ENCODE measurements around the gene EPS8L3.
A peak's percentile ranks its signal among the peaks of the same experiment; 100 is the strongest.

Gene EPS8L3

DNA sequence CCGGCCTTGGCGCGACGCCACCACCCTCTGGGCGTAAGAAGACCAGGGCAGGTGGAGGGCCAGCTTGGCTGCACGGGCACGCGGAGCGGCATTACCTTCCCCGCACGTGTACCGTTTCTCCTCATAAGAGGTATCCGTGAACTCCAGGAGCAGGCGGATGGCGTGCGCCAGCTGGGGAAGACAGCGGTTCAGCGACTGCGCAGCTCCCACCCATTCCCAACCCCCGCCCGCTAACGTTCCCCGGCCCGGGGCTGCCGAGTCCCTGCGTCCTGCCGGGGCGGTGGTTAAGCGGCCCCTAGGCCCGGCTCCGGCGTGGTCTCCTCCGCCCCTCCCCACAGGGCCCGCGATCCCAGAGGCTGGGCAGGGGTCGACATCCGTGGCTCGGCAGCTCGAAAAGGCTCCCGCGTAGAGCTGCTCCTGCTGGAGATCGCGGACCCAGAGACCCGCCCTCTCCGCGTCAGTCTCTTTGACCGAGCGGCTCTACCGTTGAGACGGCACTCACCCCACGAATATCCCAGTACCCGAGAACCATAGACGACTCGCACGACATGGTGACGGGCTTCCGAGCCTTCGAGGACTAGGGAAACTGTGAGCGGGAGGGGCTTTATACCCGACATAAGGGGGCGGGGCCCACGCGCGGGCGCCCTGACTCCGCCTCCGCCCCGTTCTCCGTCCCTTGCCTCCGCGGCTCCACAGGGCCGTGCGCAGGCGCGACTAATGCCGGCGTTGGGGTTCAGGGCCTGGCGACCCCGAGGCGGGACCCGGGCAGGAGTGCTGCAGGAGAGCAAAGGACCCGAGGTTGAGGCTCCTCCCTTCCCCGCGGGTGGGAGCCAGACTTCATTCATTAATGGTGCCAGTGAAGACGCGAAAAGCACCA is 23.7 kb downstream of the EPS8L3 start:
- peak; percentile 34 for DNase-seq (ENCODE audit: low read depth)
- H3K4me3 ChIP-seq (ENCODE audit: low read depth, low read length), result peak overlapping the region; percentile 32
- TF ChIP-seq, protein P1, sequence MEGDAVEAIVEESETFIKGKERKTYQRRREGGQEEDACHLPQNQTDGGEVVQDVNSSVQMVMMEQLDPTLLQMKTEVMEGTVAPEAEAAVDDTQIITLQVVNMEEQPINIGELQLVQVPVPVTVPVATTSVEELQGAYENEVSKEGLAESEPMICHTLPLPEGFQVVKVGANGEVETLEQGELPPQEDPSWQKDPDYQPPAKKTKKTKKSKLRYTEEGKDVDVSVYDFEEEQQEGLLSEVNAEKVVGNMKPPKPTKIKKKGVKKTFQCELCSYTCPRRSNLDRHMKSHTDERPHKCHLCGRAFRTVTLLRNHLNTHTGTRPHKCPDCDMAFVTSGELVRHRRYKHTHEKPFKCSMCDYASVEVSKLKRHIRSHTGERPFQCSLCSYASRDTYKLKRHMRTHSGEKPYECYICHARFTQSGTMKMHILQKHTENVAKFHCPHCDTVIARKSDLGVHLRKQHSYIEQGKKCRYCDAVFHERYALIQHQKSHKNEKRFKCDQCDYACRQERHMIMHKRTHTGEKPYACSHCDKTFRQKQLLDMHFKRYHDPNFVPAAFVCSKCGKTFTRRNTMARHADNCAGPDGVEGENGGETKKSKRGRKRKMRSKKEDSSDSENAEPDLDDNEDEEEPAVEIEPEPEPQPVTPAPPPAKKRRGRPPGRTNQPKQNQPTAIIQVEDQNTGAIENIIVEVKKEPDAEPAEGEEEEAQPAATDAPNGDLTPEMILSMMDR (IDR thresholded peaks at IDR 0.05; ENCODE audit: low read depth, low read length), result no peak
- no peak for TF ChIP-seq MAX (IDR thresholded peaks at IDR 0.05; ENCODE audit: low read depth, low read length)
- TF ChIP-seq POLR2A (IDR thresholded peaks at IDR 0.05; ENCODE audit: extremely low read depth, insufficient read length), result no peak
- no peak for TF ChIP-seq MYC (IDR thresholded peaks at IDR 0.05; ENCODE audit: low read depth, low read length)

- no peak overlapping the region for H3K4me3 ChIP-seq (ENCODE audit: low read depth, low read length)
- no peak for DNase-seq (ENCODE audit: low read depth)
- TF ChIP-seq POLR2A (IDR thresholded peaks at IDR 0.05; ENCODE audit: extremely low read depth, insufficient read length), result no peak
- no peak for TF ChIP-seq MYC (IDR thresholded peaks at IDR 0.05; ENCODE audit: low read depth, low read length)
- TF ChIP-seq, protein P1 (IDR thresholded peaks at IDR 0.05; ENCODE audit: low read depth, low read length), result no peak
- no peak for TF ChIP-seq MAX (IDR thresholded peaks at IDR 0.05; ENCODE audit: low read depth, low read length)
Measured at GRCh38 chr1:109733236-109733870, 30.4 kb downstream of the EPS8L3 start.

DNA sequence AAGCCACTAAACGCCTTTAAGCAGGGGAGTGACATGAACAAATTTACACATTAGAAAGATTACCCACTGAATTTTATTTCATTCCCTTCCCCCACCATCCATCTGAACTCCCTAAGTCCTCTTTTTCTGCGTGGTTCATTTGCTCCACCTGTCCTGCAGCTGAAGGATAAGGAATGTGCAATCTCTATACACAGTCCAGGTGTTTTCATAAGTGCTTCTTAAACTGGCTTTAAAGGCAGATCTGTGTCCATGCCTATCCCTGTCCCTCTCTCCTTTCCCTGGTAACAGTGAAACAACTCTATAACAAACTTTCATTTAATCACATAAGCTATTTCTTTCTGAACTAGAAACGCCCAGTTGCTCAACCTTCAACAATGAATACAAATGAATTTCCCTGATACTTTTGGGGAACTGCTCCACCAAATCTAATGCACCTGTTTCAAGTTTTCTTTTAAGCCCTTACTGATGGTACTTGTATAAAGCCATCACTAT is 31.3 kb downstream of the EPS8L3 start:
- H3K4me3 ChIP-seq (ENCODE audit: low read depth, low read length), result no peak overlapping the region
- no peak for DNase-seq (ENCODE audit: low read depth)
- TF ChIP-seq MAX (IDR thresholded peaks at IDR 0.05; ENCODE audit: low read depth, low read length) (no peak), POLR2A (IDR thresholded peaks at IDR 0.05; ENCODE audit: extremely low read depth, insufficient read length) (no peak), MYC (IDR thresholded peaks at IDR 0.05; ENCODE audit: low read depth, low read length) (no peak)
- TF ChIP-seq, protein P1 (IDR thresholded peaks at IDR 0.05; ENCODE audit: low read depth, low read length), result no peak

DNA sequence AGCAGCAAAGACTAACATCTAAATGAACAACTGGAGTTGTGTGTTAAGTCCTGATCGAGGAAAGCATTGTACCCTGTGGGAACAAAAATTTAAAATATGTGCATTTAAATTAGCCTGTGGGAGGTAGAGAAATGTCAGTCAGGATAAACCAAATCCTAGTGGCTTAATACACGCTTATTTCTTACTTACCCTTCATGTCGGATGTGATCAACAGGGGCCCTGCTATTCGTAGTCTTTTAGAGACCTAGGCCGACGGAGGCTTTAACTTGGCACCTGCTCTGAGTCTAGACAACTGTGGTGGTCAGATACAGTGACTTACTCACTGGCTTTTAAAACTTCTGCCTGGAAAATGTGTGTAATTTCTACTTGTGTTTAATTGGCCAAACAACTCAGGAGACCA is 33.1 kb downstream of the EPS8L3 start:
- H3K4me3 ChIP-seq (ENCODE audit: low read depth, low read length), result no peak overlapping the region
- no peak for DNase-seq (ENCODE audit: low read depth)
- no peak for TF ChIP-seq MYC (IDR thresholded peaks at IDR 0.05; ENCODE audit: low read depth, low read length)
- TF ChIP-seq, protein P1 (IDR thresholded peaks at IDR 0.05; ENCODE audit: low read depth, low read length), result no peak
- TF ChIP-seq POLR2A (IDR thresholded peaks at IDR 0.05; ENCODE audit: extremely low read depth, insufficient read length), result no peak
- TF ChIP-seq MAX (IDR thresholded peaks at IDR 0.05; ENCODE audit: low read depth, low read length), result no peak

- no peak for DNase-seq (ENCODE audit: low read depth)
- no peak for TF ChIP-seq MAX (IDR thresholded peaks at IDR 0.05; ENCODE audit: low read depth, low read length)
Measured at GRCh38 chr1:109728870-109729269, 34.9 kb downstream of the EPS8L3 start.

More at GRCh38 chr1:109728870-109729269, 34.9 kb downstream of the EPS8L3 start:
- H3K4me3 ChIP-seq (ENCODE audit: low read depth, low read length), result no peak overlapping the region
